ENCODE data around the gene TRIO.

TRIO gene

GRCh38 chr5:14211818-14212803, 69.0 kb downstream of the TRIO start:
- no peak for DNase-seq

- no peak for DNase-seq
Observed at GRCh38 chr5:14212838-14213237, 69.7 kb downstream of the TRIO start.

GRCh38 chr5:14213253-14213652, 70.1 kb downstream of the TRIO start:
- DNase-seq = no peak

DNA sequence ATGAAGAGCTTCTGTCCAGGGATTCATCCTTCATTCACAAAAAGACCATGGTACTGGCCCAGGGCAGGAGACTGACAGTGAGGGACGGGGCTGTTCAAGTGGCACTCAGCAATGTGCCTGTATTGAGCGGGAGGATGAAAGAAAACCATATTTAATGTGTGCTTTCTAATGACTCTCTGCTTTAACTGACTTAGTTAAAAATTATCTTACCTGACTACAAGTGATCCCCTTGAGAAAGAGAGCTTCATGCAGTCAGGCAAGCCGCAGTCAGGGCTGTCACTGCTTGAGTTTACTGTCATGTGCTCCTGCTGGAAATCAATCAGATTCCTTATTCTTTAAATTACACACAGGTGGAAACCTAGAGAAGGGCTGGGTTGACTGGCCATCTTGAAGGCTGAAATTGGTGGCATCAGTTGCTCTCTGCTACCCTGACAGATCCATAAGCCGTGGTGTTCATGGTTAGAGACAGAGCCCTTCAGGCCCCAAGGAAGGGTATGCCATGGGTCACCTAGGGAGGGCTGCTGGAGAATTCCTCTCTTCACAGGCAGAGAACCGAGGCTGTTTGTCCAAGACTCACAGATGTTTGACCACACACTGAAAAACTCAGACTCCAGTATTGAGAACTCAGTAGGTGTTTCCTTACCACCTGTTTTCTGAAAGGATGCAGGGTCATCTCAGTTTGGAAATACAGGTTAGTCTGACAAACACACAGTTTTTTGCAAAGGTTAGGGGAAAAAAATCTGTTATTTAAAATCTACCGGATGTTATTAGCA, 70.9 kb downstream of the TRIO start:
- DNase-seq = no peak

DNA sequence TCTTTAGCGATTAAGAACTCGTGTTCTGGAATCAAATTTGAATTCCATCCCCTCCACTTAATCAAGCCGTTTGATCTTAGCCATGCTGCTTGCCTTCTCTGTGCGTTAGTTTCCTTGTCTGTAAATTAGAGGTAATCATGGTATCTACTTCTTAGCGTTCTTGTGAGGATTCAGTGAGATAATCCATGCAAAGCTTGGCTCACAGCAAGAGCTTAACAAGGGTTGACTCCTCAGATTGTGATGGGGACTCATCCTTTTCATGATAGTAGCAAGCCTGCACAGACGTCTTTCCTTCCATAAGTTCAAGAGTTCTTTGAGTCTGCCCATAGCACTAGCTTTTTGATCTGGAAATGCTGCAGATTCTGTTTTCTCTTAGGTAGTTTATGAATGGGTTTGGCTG, 72.8 kb downstream of the TRIO start:
- no peak for DNase-seq

GRCh38 chr5:14216372-14216771, 73.2 kb downstream of the TRIO start:
- no peak for DNase-seq

- DNase-seq = no peak
Observed at GRCh38 chr5:14216902-14217301, 73.8 kb downstream of the TRIO start.

DNA sequence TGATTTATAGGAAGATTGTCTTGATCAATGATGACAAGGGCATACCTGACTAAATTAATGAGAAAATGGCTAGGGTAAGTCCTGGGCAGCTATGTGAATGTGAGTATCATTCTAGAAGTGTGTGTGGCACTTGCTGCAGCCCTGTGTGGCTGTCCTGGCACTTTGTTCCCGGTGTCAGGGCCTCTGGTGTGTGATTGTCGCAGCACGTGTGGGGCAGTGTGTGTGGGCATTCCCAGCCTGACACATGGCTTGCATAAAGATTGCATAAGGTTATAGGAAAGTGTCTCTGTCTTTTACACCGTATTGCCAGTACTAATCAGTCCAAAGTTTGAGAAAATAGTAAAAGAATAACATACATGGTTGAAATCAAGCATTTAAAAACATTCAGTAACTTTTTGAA, 74.4 kb downstream of the TRIO start:
- no peak for DNase-seq

DNA sequence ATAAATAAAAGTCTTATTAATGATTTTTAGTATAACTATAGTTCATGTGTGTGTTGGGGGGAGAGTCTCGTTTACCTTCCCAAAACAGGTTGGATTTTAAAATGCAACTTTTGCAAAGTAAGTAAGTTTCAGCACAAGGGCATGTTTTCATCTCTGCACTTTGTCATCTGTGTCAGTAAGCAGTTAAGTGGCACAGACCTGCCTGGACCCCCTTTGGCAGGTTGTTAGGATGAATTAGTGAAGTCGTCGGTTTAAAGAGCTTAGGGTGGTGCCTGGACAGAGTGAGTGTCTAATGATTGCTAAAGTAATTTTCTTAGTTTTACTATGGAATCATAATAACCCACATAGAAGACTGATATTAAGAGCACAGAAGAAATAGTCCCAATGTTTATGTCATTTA, 74.9 kb downstream of the TRIO start:
- no peak for DNase-seq

GRCh38 chr5:14218480-14218879, 75.3 kb downstream of the TRIO start:
- no peak for DNase-seq

GRCh38 chr5:14218897-14219573, 75.9 kb downstream of the TRIO start:
- no peak for DNase-seq

DNA sequence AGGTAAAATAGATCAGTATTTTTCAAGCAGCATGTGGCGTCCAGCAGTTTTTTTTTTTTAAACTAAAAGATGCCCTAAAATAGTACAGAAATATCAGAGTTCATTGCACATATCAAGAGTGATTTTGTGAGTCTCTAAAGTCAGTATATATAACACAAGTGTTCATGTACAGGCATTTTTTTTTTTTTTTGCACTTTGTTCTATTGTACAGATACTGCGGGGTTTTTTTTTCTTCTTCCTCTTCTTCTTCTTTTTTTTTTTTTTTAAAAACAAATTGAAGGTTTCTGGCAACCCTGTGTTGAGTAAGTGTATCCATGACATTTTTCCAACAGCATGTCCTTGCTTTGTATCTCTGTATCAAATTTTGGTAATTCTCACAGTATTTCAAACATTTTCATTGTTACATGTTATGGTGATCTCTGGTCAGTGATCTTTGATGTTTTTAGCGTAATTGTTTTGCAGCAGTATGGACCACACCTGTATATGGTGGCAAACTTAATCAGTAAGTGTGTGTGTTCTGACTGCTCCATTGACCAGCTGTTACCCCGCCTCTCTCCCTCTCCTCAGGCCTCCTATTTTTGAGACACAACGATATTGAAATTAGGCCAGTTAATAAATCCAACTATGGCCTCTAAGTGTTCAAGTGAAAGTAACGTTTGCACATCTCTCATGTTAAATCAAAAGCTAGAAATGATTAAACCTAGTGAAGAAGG, 76.8 kb downstream of the TRIO start:
- no peak for DNase-seq

GRCh38 chr5:14220642-14221041, 77.5 kb downstream of the TRIO start:
- no peak for DNase-seq

DNA sequence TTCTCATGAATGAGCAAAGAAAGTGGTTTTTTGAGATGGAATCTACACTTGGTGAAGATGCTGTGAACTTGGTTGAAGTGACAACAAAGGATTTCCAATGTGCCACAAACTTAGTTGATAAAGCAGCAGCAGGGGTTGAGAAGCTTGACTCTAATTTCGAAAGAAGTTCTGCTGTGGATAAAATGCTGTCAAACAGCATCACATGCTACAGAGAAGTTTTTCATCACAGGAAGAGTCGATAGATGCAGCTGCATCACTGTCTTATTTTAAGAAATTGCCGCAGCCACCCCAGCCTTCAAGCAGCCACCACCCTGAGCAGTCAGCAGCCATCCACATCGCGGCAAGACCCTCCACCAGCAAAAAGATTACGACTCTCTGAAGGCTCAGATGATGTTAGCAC, 78.6 kb downstream of the TRIO start:
- no peak for DNase-seq

GRCh38 chr5:14222206-14222605, 79.1 kb downstream of the TRIO start:
- no peak for DNase-seq

- DNase-seq = no peak
Observed at GRCh38 chr5:14223372-14223771, 80.2 kb downstream of the TRIO start.

DNA sequence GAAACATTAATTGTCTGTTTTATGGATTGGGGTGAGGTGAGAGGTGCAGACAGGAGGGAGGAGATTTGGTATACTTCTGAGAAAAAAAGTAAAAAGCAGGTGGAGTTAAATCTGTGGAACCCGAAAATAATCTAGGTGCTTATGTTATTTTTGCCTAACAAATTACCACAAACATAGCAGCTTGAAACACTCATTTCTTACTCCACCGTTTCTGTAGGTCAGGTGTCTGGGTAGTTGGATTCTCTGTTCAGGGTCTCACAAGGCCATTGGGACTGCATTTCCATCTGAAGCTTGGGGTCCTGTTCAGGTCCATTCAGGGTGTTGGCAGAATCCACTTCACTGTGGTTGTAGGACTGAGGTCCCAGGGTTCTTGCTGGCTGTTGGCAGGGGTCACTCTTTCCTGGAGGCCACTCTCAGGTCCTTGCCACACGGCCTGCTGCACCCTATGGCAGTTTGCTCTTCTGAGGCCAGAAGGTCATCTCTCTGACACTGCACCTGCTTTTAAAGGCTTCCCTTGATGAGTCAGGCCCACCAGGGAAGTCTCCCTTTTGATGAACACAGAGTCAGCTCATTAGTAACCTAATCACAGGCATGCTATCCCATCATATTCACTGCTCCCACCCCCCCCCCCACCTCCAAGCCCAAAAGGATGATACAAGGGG, 82.2 kb downstream of the TRIO start:
- no peak for DNase-seq

DNA sequence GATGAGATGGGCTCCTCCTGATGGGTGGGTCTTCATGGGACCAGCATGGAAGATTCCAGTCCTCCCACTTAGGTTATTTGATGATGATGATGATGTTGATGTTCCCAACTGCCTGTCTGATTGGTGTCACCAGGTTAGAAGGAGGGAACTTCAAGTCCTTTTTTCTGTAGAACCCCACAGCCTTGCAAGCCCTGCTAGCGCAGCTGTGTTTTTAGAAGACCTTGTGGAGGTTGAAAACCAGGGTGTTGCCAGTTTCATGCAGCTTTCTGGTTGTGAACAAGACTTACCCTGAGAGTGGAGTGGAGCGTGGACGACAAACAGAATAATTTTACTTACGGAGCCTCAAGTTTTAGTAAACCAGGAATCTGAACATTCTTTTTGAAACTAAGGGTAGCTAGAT, 83.0 kb downstream of the TRIO start:
- DNase-seq = no peak

DNA sequence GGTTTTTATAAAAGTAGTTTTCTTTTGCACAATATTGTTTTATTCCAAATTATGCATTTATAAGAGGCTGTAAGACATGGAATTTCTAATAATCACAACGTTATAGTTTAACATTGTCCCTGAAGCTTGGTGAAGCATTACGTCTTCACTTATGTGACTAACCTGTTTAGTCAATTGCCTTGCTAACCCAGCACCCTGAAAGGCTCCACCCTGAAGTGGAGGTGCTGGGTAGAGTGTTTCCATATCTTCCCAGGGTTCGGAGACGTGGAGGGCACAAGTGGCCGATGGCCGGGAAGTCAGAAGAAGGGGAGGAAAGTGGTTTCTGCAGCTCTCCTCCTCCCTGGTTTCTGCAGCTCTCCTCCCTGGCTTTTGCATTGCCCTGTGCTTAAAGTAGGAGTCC, 83.4 kb downstream of the TRIO start:
- DNase-seq = no peak

DNA sequence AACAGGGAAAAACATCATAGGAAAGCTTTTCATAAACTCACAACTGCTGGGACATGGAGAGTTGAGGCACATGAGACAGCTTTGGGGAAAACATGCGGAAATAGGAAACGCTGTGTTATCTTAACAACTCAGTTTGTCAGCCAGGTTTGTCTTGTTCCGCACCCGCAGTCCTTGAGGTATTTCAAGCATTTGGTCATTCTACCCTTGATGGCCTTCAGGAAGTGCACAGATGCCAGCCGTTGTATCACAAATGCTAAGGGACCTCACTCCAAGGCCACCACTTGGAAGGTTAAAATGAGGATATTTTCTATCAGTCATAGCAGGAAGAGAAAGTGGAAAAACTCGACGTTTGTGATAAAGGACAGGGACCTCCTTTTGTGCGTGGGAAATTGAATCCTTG, 83.8 kb downstream of the TRIO start:
- DNase-seq = no peak

DNA sequence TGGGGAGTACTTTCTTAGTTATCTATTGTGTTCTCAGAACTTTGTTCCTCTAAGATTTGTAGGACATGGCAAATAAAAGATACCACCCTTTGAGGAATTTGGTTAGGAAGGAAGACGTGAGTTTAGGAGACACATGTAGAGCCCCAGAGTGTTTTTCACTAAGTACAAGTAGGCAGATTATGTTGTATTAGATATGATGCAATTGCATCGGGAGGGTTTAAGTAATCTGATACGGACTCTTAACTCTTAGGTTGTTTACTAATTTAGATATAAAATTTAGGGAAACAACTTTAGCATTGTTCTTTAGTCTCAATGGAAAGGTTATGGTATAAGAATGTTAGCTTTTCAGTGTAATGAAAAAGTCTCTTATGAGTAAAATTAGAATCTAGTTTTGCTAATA, 84.4 kb downstream of the TRIO start:
- no peak for DNase-seq

DNA sequence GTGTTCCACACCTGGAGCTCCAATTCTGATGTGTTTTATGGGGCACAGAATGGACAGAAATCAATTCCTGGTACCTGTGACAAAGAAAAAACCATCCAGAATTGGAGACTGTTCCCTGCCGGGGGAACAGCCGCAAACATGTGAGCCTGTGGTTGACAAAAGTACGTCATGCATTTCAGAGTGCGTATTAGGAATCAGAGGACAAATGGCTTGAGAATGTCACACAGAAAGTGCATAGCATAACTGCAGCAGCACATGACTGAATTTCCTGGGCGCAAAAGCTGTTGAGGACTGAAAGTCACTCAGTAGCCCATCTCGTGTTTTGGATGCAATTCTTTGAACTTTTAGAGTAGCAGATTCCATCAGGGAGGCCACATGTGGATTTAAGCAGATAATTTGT, 85.1 kb downstream of the TRIO start:
- no peak for DNase-seq

Measured in NCI-H748 treated with DMSO at 0.1 percent for 48 hours (cell line).